Measurements from ENCODE around the gene ZNF33A. TPM values are rescaled to one million over a fixed set of nuclear protein-coding genes. Genes with fewer than 3 reads are reported as not detected.

Gene ZNF33A
- total and polyA plus RNA-seq, 4 donors: 6.7 to 25.7 (median 13.1) TPM

GRCh38 chr10:38047666-38048065 lies 37.2 kb downstream of the ZNF33A start:
- Histone ChIP-seq H3K27ac (ENCODE audit: low read depth in 1 of 2, low read length in 2 of 2) (no peak overlapping the region), H3K9ac (ENCODE audit: low read depth in 1 of 2, low read length in 2 of 2) (no peak overlapping the region), H3K27me3 (ENCODE audit: control insufficient read depth in 4 of 4, insufficient read depth in 4 of 4, low read length in 3 of 4) (no peaks in the 10 kb centered on the region), H3K4me1 (ENCODE audit: control insufficient read depth in 4 of 4, insufficient read depth in 4 of 4, low read length in 3 of 4) (no peaks in the 10 kb centered on the region), H3K4me3 (ENCODE audit: low read depth in 1 of 3, low read length in 3 of 3) (no peak overlapping the region), H3K36me3 (ENCODE audit: control insufficient read depth in 4 of 4, insufficient read depth in 3 of 4, low read depth in 1 of 4, low read length in 3 of 4) (peaks cover 0 to 49% (median 40%) of the 10 kb centered on the region in 4 donors), H3K9me3 (ENCODE audit: control insufficient read depth in 4 of 4, low read length in 3 of 4) (peaks cover 3 to 10% (median 7%) of the 10 kb centered on the region in 4 donors)
- 95% methylated on average over 1 of the region's 1 CpG for WGBS
- TF ChIP-seq CTCF (IDR thresholded peaks at IDR 0.05; ENCODE audit: low read depth, low read length, missing input control): no peak
- TF ChIP-seq HNF4A (conservative IDR thresholded peaks at IDR 0.05): no peak
- no peak for TF ChIP-seq JUND (IDR thresholded peaks at IDR 0.05)
- no peak for TF ChIP-seq YY1 (IDR thresholded peaks at IDR 0.05)
- TF ChIP-seq RXRA (IDR thresholded peaks at IDR 0.05): no peak
- DNase-seq (ENCODE audit: low spot score): no peak

GRCh38 chr10:38050212-38050611 lies 39.7 kb downstream of the ZNF33A start:
- peak overlapping the region in 2 of 3 donors; percentile 19 to 38 for H3K4me3 ChIP-seq (ENCODE audit: low read depth in 1 of 3, low read length in 3 of 3)
- DNase-seq (ENCODE audit: low spot score): no peak
- no peak overlapping the region for H3K27ac ChIP-seq (ENCODE audit: low read depth in 1 of 2, low read length in 2 of 2)
- TF ChIP-seq ZBTB33 (IDR thresholded peaks at IDR 0.05) (no peak), EGR1 (IDR thresholded peaks at IDR 0.05; ENCODE audit: low read depth in 2 of 2) (no peak), SP1 (IDR thresholded peaks at IDR 0.05) (no peak), NR2F2 (IDR thresholded peaks at IDR 0.05) (no peak), FOXA1 (IDR thresholded peaks at IDR 0.05) (no peak), TAF1 (conservative IDR thresholded peaks at IDR 0.05) (no peak), RXRA (IDR thresholded peaks at IDR 0.05) (no peak), FOXA2 (IDR thresholded peaks at IDR 0.05) (no peak), REST (IDR thresholded peaks at IDR 0.05) (no peak), HNF4G (IDR thresholded peaks at IDR 0.05) (no peak), CTCF (IDR thresholded peaks at IDR 0.05; ENCODE audit: low read depth, low read length, missing input control) (no peak), JUND (IDR thresholded peaks at IDR 0.05) (no peak), ATF3 (IDR thresholded peaks at IDR 0.05) (no peak), MAX (IDR thresholded peaks at IDR 0.05) (no peak), HNF4A (conservative IDR thresholded peaks at IDR 0.05) (no peak), RAD21 (IDR thresholded peaks at IDR 0.05) (no peak), GABPA (IDR thresholded peaks at IDR 0.05 in 1 of 2, conservative IDR thresholded peaks at IDR 0.05 in 1 of 2) (no peak), YY1 (IDR thresholded peaks at IDR 0.05) (no peak)
- H3K36me3 ChIP-seq (ENCODE audit: control insufficient read depth in 4 of 4, insufficient read depth in 3 of 4, low read depth in 1 of 4, low read length in 3 of 4): peaks cover 8 to 58% (median 52%) of the 10 kb centered on the region in 4 donors
- H3K4me1 ChIP-seq (ENCODE audit: control insufficient read depth in 4 of 4, insufficient read depth in 4 of 4, low read length in 3 of 4): no peaks in the 10 kb centered on the region
- H3K9ac ChIP-seq (ENCODE audit: low read depth in 1 of 2, low read length in 2 of 2): no peak overlapping the region
- H3K9me3 ChIP-seq (ENCODE audit: control insufficient read depth in 4 of 4, low read length in 3 of 4): peaks cover 15 to 34% (median 25%) of the 10 kb centered on the region in 4 donors
- WGBS: 99% methylated on average over 1 of the region's 1 CpG
- no peaks in the 10 kb centered on the region for H3K27me3 ChIP-seq (ENCODE audit: control insufficient read depth in 4 of 4, insufficient read depth in 4 of 4, low read length in 3 of 4)
